ENCODE data around the gene PTPRT.

The PTPRT gene

GRCh38 chr20:42603655-42604054 lies 586.1 kb downstream of the PTPRT start:
- no peak for DNase-seq

- no peak for DNase-seq
Measured at GRCh38 chr20:42598581-42598980, 591.1 kb downstream of the PTPRT start.

- no peak for DNase-seq
Measured at GRCh38 chr20:42595625-42596024, 594.1 kb downstream of the PTPRT start.

- no peak for DNase-seq
Measured at GRCh38 chr20:42594659-42595058, 595.0 kb downstream of the PTPRT start.

- no peak for DNase-seq
Measured at GRCh38 chr20:42594011-42594410, 595.7 kb downstream of the PTPRT start.

GRCh38 chr20:42589976-42590639 lies 599.6 kb downstream of the PTPRT start:
- DNase-seq: no peak

- no peak for DNase-seq
Measured at GRCh38 chr20:42588847-42589246, 600.9 kb downstream of the PTPRT start.

- DNase-seq: no peak
Measured at GRCh38 chr20:42587427-42587826, 602.3 kb downstream of the PTPRT start.

- DNase-seq: no peak
Measured at GRCh38 chr20:42581311-42581710, 608.4 kb downstream of the PTPRT start.

GRCh38 chr20:42576167-42576566 lies 613.5 kb downstream of the PTPRT start:
- no peak for DNase-seq

- no peak for DNase-seq
Measured at GRCh38 chr20:42572320-42573016, 617.2 kb downstream of the PTPRT start.

GRCh38 chr20:42567409-42567808 lies 622.3 kb downstream of the PTPRT start:
- no peak for DNase-seq

- no peak for DNase-seq
Measured at GRCh38 chr20:42565235-42565995, 624.3 kb downstream of the PTPRT start.

- no peak for DNase-seq
Measured at GRCh38 chr20:42559665-42560064, 630.0 kb downstream of the PTPRT start.

- no peak for DNase-seq
Measured at GRCh38 chr20:42556575-42556974, 633.1 kb downstream of the PTPRT start.

GRCh38 chr20:42553374-42553773 lies 636.3 kb downstream of the PTPRT start:
- DNase-seq: no peak

- no peak for DNase-seq
Measured at GRCh38 chr20:42549496-42549895, 640.2 kb downstream of the PTPRT start.

GRCh38 chr20:42544926-42545325 lies 644.8 kb downstream of the PTPRT start:
- DNase-seq: no peak

GRCh38 chr20:42532831-42533230 lies 656.9 kb downstream of the PTPRT start:
- DNase-seq: no peak

GRCh38 chr20:42531508-42531961 lies 658.2 kb downstream of the PTPRT start:
- DNase-seq: no peak

- DNase-seq: peak; percentile 15
Measured at GRCh38 chr20:42530855-42531448, 658.8 kb downstream of the PTPRT start.

GRCh38 chr20:42530191-42530590 lies 659.5 kb downstream of the PTPRT start:
- no peak for DNase-seq

GRCh38 chr20:42524058-42524457 lies 665.6 kb downstream of the PTPRT start:
- no peak for DNase-seq
